K562 (cell line): ENCODE results near the gene PRDX1. TPM values are rescaled to one million over a fixed set of nuclear protein-coding genes. Genes with fewer than 3 reads are reported as not detected.

Source experiments
- CEBPB ChIP-seq: fragments of 450-650 bp; IDR thresholded peaks from 2 replicates; pipeline ENCODE4 v1.6.1; 2016; ENCODE audit warnings: missing genetic modification characterization, missing compliant biosample characterization
- ELF4 ChIP-seq: fragments of 450-650 bp; formaldehyde crosslinking; IDR thresholded peaks from 2 replicates; pipeline ENCODE4 v1.4.0; 2022; ENCODE audit warnings: missing genetic modification characterization
- FOSL1 ChIP-seq: fragments of 200-800 bp; sonication (Bioruptor generic); conservative IDR thresholded peaks from 2 replicates; pipeline ENCODE4 v1.6.1; 2016; ENCODE audit warnings: missing genetic modification characterization, missing compliant biosample characterization
- KAT2B ChIP-seq: IDR thresholded peaks from one replicate; pipeline ENCODE4 v1.6.1; 2012; ENCODE audit warnings: low read depth, mild to moderate bottlenecking, control low read depth, inconsistent platforms, low read length, moderate library complexity
- KLF1 ChIP-seq: fragments of 450-650 bp; IDR thresholded peaks from 2 replicates; pipeline ENCODE4 v1.6.1; 2016; ENCODE audit warnings: missing genetic modification characterization, missing compliant biosample characterization
- MIER1 ChIP-seq: fragments of 450-650 bp; IDR thresholded peaks from 2 replicates; pipeline ENCODE4 v1.6.1; 2016; ENCODE audit warnings: antibody characterized with exemption, mild to moderate bottlenecking, low read depth
- NR2C1 ChIP-seq, 2 experiments: fragments of 450-650 bp; IDR thresholded peaks; 2 replicates each; pipeline ENCODE4 v1.6.1; 2017; ENCODE audit warnings: mild to moderate bottlenecking in 2 of 2, antibody characterized with exemption in 1 of 2, inconsistent platforms in 1 of 2, missing compliant biosample characterization in 1 of 2, missing genetic modification characterization in 1 of 2
- NR2F6 ChIP-seq: fragments of 450-650 bp; formaldehyde crosslinking; IDR thresholded peaks from 2 replicates; pipeline ENCODE4 v1.4.0; 2020; ENCODE audit warnings: mild to moderate bottlenecking
- NR3C1 ChIP-seq: sonication (generic); formaldehyde crosslinking; IDR thresholded peaks from 2 replicates; pipeline ENCODE4 v1.8.1; 2022; ENCODE audit warnings: missing genetic modification reagents
- PKNOX1 ChIP-seq: fragments of 450-650 bp; IDR thresholded peaks from 2 replicates; pipeline ENCODE4 v1.6.1; 2016
- SMARCB1 ChIP-seq: IDR thresholded peaks from 2 replicates; pipeline ENCODE4 v1.6.1; 2011; ENCODE audit warnings: improper control_type of control experiment, low read depth; ENCODE audit not compliant: insufficient read length
- SNAPC5 ChIP-seq: fragments of 250-450 bp; sonication (Bioruptor Pico); IDR thresholded peaks from 2 replicates; pipeline ENCODE4 v1.8.0; 2021; ENCODE audit warnings: moderate library complexity, mild to moderate bottlenecking, inconsistent platforms
- SRSF1 ChIP-seq: fragments of 200-400 bp; formaldehyde crosslinking; IDR thresholded peaks from 2 replicates; pipeline ENCODE4 v1.6.1; 2017; ENCODE audit warnings: mild to moderate bottlenecking, low read depth, low read length, moderate library complexity
- TEAD1 ChIP-seq, 2 experiments: fragments of 450-650 bp in 1 of 2; sonication (generic) in 1 of 2; formaldehyde crosslinking; IDR thresholded peaks; 2 replicates each; pipeline versions ENCODE4 v1.4.0 to v1.8.0; 2020 to 2022; ENCODE audit warnings: mild to moderate bottlenecking in 2 of 2, missing genetic modification reagents in 1 of 2
- ZHX1 ChIP-seq: fragments of 150-350 bp; conservative IDR thresholded peaks from 2 replicates; pipeline ENCODE4 v1.6.1; 2014; ENCODE audit warnings: low read length
- ZNF124 ChIP-seq: sonication (generic); formaldehyde crosslinking; IDR thresholded peaks from 2 replicates; pipeline ENCODE4 v1.8.1; 2022; ENCODE audit warnings: missing genetic modification reagents
- ZNF146 ChIP-seq: IDR thresholded peaks from one replicate; pipeline ENCODE4 v1.6.1; 2018; ENCODE audit warnings: missing compliant biosample characterization; ENCODE audit not compliant: unreplicated experiment
- ZNF316 ChIP-seq: fragments of 450-650 bp; IDR thresholded peaks from 2 replicates; pipeline ENCODE4 v1.6.1; 2016
- polyA plus RNA-seq, 8 experiments: library from polyadenylated mRNA; depleted of rRNA in 4 of 8; stranded (reverse) in 5 of 8; unstranded in 3 of 8; fragments of >200 nt; fragmentation: Nextera tagmentation in 2 of 8; fragmentation: Illumina TruSeq in 1 of 8; extraction: Ambion mirVana in 2 of 8; extraction: Trizol in 1 of 8; gene quantifications; 2 replicates each; pipeline versions ENCODE4 v1.2.1 to v1.2.3, GENCODE V29; 2011 to 2014; ENCODE audit warnings: inconsistent platforms in 1 of 8, missing spikeins in 1 of 8
- total RNA-seq, 7 experiments: library from RNA; depleted of rRNA in 6 of 7; stranded (reverse); fragments of >200 nt in 6 of 7; fragmentation: Illumina TruSeq in 2 of 7; extraction: Trizol in 2 of 7; gene quantifications; 2 replicates each; pipeline versions ENCODE4 v1.2.1 to v1.2.3, GENCODE V29; 2011 to 2021; ENCODE audit warnings: low replicate concordance in 1 of 7
- TF ChIP-seq, protein P1 (sequence below): fragments of 450-650 bp; formaldehyde crosslinking; IDR thresholded peaks from 2 replicates; pipeline ENCODE4 v1.4.0; 2022; ENCODE audit warnings: missing genetic modification characterization

Gene PRDX1
- total and polyA plus RNA-seq, 9 of the 15 experiments (the other 6 are each of a cell fraction or from before 2014, with no cell fraction given), result 748 to 2,388 (median 1,045) TPM

DNA sequence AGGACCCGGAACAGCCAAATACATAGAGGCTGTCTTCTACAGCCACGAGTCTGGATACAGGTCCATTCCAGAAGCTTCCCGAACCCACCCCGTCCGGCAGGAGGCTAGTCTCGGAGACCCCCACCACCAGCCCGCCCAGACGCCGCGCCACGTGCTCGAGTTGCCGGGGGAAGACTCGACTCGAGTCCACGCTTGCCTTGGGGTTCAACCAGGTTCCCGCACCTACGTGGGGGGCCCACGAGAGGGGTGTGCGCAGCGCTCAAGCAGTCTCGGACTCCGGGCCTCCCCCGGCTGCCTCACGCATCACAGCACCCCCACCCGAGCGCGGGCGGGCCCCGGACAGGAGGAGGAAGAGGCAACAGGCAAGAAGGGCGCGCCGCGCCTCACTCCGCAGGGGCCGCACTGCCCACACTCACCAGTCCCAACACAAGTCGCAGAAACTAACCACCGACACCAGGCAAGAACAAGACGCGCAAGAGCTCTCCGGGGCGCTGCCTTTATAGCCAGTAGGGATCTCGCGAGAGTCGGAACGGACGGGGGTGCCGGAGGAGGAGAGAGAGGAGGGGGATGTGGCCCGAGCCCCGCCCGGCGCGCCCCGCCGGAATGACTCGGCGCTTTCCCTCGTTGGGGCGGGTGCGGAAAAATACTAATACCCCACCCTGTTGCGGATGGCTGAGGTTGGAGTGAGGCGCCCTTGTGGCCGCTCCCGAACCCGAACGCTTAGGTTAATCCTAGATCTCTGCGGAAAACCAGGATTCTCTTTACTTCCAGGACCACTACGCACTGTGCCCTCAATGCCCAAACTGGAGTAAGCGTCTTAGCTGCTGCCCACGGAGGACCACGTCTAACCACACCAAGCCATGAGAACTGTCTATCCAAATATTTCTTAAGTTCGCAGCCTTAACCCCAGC is at the start of gene PRDX1 (continued):
- TF ChIP-seq NR3C1 (CRISPR knock-in tag), result 0 out of 2 replicates have a peak, but pooled peaks have one; percentile 36
- peak; percentile 22; the same call in 1 of the 2 replicates for TF ChIP-seq MIER1
- no peak for TF ChIP-seq SNAPC5 (CRISPR knock-in tag)
- TF ChIP-seq ZNF124 (CRISPR knock-in tag), result no peak
- TF ChIP-seq ZHX1, result peak; percentile 99
- peak in 1 of 2 experiments; percentile 86; a peak in 3 of 4 replicates for TF ChIP-seq TEAD1 (CRISPR knock-in tag; IDR thresholded peaks at IDR 0.05)
- peak; percentile 16; the same call in 1 of the 2 replicates for TF ChIP-seq CEBPB (tag)
- peak; percentile 90; the same call in 1 of the 2 replicates for TF ChIP-seq SRSF1
- peak; percentile 97 for TF ChIP-seq KLF1
- TF ChIP-seq, protein P1, sequence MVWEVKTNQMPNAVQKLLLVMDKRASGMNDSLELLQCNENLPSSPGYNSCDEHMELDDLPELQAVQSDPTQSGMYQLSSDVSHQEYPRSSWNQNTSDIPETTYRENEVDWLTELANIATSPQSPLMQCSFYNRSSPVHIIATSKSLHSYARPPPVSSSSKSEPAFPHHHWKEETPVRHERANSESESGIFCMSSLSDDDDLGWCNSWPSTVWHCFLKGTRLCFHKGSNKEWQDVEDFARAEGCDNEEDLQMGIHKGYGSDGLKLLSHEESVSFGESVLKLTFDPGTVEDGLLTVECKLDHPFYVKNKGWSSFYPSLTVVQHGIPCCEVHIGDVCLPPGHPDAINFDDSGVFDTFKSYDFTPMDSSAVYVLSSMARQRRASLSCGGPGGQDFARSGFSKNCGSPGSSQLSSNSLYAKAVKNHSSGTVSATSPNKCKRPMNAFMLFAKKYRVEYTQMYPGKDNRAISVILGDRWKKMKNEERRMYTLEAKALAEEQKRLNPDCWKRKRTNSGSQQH, result peak; percentile 90
- no peak for TF ChIP-seq PKNOX1
- peak; percentile 98 for TF ChIP-seq ZNF316
- TF ChIP-seq NR2F6 (CRISPR knock-in tag), result no peak
- TF ChIP-seq KAT2B, result no peak
- TF ChIP-seq SMARCB1, result no peak
- peak; percentile 60; the same call in 1 of the 2 replicates for TF ChIP-seq ELF4
- TF ChIP-seq NR2C1 (IDR thresholded peaks at IDR 0.05), result no peak; the same call in 1 of the 2 replicates
- peak; percentile 38; the same call in 1 of the 2 replicates for TF ChIP-seq NR2C1 (tag; IDR thresholded peaks at IDR 0.05)
- peak; percentile 44 for TF ChIP-seq FOSL1 (tag)
- peak; percentile 21 for TF ChIP-seq ZNF146 (CRISPR knock-in tag)
